GM19023 (cell line): ENCODE results near the gene FBLN1.
"Not testable (repeated sequence)": the region's sequence is repeated elsewhere in the genome, so short reads cannot be mapped to it uniquely, and the experiment has no call there.

Experiments used
- ATAC-seq: cut with Tn5 transposase; IDR thresholded peaks from one replicate; pipeline ENCODE4 v1.9.1; 2021; ENCODE audit warnings: mild to moderate bottlenecking, moderate library complexity; ENCODE audit not compliant: unreplicated experiment

The FBLN1 gene

GRCh38 chr22:45580726-45581381 is 78.2 kb downstream of the FBLN1 start:
- ATAC-seq = no peak

GRCh38 chr22:45581549-45582080 is 78.9 kb downstream of the FBLN1 start:
- no peak for ATAC-seq

- no peak for ATAC-seq
These were observed 79.7 kb downstream of the FBLN1 start for GRCh38 chr22:45582236-45582954.

GRCh38 chr22:45582955-45583320 is 80.3 kb downstream of the FBLN1 start:
- no peak for ATAC-seq

GRCh38 chr22:45583504-45583903 is 80.8 kb downstream of the FBLN1 start:
- no peak for ATAC-seq

- ATAC-seq = no peak
These were observed 81.5 kb downstream of the FBLN1 start for GRCh38 chr22:45584121-45584570.

- ATAC-seq = no peak
These were observed 82.1 kb downstream of the FBLN1 start for GRCh38 chr22:45584621-45585436.

- no peak for ATAC-seq
These were observed 82.7 kb downstream of the FBLN1 start for GRCh38 chr22:45585437-45585755.

GRCh38 chr22:45585946-45586540 is 83.4 kb downstream of the FBLN1 start:
- no peak for ATAC-seq

- no peak for ATAC-seq
These were observed 84.1 kb downstream of the FBLN1 start for GRCh38 chr22:45586651-45587405.

- no peak for ATAC-seq
These were observed 85.2 kb downstream of the FBLN1 start for GRCh38 chr22:45587638-45588505.

- ATAC-seq = no peak
These were observed 86.9 kb downstream of the FBLN1 start for GRCh38 chr22:45589556-45589955.

- no peak for ATAC-seq
These were observed 87.6 kb downstream of the FBLN1 start for GRCh38 chr22:45590262-45590661.

- not testable (repeated sequence) for ATAC-seq
These were observed 89.0 kb downstream of the FBLN1 start for GRCh38 chr22:45591633-45592213.

GRCh38 chr22:45594123-45594941 is 91.6 kb downstream of the FBLN1 start:
- ATAC-seq = no peak

GRCh38 chr22:45597460-45598192 is 94.9 kb downstream of the FBLN1 start:
- no peak for ATAC-seq

GRCh38 chr22:45598596-45599217 is 96.0 kb downstream of the FBLN1 start:
- no peak for ATAC-seq
